ENCODE data around the gene DYRK4.

Gene DYRK4

DNA sequence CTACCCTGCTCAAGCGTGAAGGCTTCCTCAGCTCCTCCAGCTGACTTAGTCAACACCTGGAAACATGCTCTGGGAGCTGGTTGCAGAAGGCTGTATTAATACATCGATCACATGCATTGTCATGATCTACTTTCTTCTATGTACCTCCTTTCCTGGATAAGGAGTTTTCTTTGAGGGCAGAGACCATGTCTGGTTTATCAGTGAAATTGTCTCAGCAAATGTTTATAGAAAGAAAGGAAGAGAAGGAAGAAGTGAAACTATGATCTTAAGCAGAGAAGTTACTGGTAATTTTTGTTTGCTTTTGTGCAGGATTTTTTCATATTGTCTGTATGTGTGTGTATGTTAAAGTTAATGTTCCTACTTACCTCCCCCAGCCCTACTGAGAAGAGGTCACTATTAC lies 4.5 kb downstream of the DYRK4 start:
- DNase-seq, result no peak

GRCh38 chr12:4567073-4567881 lies 5.3 kb downstream of the DYRK4 start:
- no peak for DNase-seq

GRCh38 chr12:4569261-4569660 lies 7.3 kb downstream of the DYRK4 start:
- DNase-seq, result no peak

DNA sequence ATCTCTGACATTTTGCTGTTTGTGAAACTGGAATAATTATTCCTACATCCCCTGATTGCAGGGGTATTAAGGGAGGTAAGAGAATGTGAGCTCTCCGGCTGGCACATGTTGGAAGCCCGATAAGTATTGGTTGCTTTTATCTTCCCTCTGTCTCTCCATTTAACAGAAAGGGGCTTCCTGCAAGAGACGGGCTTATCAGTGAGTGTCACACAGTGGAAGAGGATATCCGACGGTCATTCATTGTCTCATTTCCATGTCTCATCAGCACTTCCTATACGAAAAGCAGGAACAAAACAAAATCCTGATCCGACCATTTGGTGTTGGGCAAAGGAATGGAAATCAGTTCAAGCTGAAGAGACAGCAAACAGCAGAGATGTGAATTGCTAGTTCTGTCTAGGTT lies 10.7 kb downstream of the DYRK4 start:
- no peak for DNase-seq

- no peak for DNase-seq
Measured at GRCh38 chr12:4579305-4580102, 17.5 kb downstream of the DYRK4 start.

DNA sequence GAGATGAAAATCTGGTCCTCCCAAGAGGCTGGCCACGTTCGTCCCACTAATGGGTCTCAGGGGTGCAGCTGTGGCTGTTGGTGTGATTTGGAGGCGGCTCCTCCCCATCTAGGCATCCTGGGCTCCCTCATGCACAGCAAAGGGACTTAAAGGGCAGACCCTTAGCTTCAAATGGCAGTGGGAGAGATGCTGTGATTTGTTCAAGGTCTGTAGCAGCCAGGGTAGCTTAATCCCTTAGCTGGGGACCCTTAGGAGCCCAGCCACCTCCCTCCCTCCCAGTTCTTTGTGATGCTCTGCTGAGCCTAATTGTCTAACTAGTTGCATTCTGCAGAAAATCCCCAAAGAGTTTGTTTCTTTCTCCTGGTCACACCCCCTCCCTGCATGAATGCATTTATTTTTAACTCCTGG lies 18.3 kb downstream of the DYRK4 start:
- DNase-seq, result no peak

GRCh38 chr12:4584281-4584680 lies 22.3 kb downstream of the DYRK4 start:
- DNase-seq, result no peak

DNA sequence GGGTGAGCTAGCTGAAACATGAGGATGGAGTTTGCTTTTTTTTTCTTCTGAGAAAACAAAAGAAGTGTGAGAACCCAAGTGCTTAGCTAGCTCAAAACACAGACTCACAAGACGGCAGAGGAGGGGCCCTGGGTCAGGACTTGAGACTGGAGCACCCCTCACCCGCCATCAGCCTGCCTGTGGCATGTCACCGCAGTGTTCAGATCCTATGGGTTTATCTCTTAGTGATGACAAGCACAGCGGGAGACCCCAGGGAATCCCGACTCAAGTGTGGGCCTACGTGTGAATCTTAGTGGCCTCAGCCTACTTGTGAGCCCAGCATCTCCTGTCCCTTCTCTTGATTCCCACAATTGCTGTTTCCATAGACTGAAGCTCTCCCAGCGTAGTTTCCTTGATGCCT lies 22.9 kb downstream of the DYRK4 start:
- no peak for DNase-seq

DNA sequence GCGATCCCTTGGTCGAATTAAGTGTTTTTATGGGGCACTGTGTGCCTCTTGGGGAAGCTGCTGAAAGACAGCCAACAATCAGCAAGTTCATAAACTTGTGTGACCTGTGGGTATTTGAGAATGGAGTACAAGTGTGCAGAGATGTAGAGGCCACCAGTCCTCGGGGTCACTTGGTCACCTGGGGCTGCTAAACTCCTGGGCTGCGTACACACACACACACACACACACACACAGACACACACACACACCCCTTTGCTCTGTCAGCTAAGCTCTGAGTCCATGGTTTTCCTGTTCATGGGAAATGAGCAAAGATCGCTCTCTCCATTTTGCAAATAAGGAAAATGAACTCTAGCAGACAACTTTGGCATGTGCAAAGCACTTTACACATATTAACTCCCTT lies 24.5 kb downstream of the DYRK4 start:
- DNase-seq, result no peak

DNA sequence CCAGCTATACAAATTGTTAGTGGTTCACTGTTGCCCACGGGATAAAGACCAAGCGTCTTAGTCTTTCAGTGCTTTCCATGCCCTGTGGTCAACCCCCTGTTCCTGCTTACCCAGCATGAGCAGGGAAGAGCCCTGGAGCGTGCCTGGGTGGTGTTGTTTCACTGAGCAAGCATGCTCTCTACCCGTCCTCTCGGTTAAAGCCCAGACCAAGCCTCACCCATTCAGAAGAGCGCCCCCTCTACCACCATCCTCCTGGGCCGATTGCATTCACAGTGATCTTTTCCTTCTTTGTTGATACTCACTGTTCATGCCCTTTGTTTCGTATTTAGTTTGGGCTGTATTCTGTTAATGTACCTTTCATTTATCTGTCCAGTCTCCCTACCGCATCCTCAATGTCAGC lies 25.1 kb downstream of the DYRK4 start:
- no peak for DNase-seq

- DNase-seq, result no peak
Measured at GRCh38 chr12:4588916-4589315, 26.9 kb downstream of the DYRK4 start.

DNA sequence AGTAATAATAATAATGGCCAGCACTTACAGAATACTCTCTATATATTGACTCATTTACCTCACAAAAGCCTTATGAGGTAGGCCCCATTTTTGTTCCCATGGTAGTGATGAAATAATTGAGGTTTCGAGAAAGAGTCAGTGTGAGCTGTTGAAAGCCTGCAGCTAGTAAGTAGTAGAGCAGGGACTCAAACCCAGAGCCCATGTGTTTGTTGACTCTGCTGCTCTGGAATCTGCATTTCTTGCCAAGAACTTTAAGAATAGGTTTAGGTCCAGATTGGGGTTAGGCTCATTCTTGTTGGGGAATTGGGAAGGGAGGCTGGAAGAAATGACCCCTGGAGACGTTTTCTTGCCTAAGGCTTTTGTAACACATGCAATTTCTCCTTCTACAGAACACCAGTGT lies 27.9 kb downstream of the DYRK4 start:
- DNase-seq, result no peak

- DNase-seq, result no peak
Measured at GRCh38 chr12:4591180-4591687, 29.2 kb downstream of the DYRK4 start.

DNA sequence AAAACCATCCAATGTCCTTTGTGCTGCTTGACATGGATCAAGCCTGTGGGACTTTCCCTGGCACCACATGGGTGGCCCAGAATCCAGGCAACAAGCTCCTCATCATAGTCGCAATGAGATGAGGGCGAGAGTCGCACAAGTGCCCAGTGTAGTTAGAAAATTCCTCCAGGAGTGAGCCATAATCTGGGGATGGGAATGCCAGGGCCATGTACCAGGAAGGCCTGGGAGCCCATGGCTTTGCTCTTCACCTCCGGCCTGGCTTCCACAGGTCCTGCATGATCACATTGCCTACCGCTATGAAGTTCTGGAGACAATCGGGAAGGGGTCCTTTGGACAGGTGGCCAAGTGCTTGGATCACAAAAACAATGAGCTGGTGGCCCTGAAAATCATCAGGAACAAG lies 33.9 kb downstream of the DYRK4 start:
- no peak for DNase-seq

- DNase-seq, result no peak
Measured at GRCh38 chr12:4603421-4603820, 41.4 kb downstream of the DYRK4 start.

DNA sequence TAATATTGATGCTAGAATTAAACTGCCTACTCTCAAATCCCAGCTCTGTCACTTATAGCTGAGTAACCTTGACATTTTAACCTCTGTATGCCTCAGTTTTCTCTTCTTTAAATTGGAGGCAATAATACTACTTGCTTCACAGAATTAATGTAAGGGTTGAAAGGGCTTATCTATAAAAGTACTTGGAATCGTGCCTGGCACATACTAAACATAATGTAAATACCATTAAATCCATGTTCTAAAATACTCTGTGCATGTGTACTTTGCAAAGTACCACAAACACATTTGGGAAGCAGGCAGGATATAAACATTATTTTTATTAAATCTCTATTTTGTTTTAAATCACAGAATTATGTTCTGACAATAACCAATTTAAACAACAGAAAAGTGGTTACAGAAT lies 41.9 kb downstream of the DYRK4 start:
- no peak for DNase-seq

GRCh38 chr12:4604684-4605193 lies 42.7 kb downstream of the DYRK4 start:
- peak; percentile 69 to 78 for DNase-seq

DNA sequence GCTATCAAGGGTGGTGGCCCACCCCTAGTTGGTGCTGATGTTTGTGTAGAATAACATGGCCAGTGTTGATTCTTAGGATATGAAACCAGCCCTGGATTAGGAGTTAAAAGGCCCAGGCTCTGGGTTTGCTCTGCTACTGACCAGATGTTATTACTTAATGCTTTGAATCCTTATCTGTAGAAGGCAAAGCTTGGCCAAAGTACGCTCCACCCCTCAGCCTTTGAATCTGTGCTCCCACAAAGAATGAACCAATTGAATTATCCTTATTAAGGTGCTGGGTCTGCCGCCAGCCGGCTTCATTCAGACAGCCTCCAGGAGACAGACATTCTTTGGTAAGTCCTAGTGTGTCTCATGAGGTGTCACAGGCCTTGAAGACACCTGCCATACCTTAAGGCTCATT lies 45.0 kb downstream of the DYRK4 start:
- DNase-seq, result no peak

- no peak for DNase-seq
Measured at GRCh38 chr12:4609071-4609470, 47.1 kb downstream of the DYRK4 start.

- no peak for DNase-seq
Measured at GRCh38 chr12:4610481-4610880, 48.5 kb downstream of the DYRK4 start.

DNA sequence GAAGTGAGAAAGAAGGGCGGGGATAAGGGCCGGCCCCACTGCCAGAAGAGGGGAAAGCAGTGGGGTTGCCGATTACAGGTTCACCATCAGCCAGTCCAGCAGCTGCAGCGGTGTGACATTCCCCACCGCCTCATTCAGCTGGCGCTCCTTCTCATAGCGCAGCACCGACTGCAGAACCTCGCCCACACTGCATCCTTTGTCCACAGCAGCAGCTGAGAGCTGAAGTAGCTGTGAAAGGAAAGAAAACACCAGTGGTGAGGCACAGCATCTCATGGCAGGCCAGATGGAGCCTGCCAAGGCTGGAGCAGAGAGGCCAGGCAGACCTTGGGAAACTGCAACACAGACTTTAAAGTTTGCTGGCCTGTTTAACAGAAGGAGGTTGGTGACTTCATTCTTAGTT lies 53.7 kb downstream of the DYRK4 start:
- no peak for DNase-seq

DNA sequence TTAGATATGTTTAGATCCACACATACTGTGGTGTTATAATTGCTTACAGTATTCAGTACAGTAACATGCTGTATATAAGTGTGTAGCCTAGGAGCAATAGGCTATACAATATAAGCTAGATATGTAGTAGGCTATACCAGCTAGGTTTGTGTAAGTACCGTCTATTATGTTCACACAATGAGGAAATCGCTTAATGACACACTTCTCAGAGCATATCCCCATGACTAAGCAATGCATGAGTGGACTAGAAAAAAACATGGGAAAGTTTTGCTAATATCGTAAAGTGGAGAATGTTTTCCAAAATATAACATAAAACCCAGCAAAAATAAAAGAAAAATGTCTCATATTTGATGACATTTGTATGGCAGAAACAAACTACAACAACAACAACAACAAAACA lies 59.5 kb downstream of the DYRK4 start:
- DNase-seq, result no peak

DNA sequence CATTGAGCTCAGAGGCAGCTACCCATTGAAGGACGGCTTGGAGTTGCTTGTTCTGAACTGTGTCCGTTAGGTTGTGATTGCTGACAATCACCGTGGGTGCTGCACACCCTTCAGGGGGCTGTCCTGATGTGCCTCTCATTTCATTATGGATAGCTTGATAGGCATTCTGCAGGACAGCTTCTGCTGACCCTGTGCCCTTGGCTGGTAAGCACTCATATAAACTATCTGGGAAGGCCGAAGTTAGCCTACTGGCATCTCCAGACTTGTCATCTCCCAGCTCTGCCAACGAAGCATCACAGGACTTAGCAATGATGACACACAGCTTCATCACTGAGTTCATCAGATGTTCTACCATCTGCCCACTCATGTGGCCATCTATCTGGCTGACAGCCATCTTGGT lies 64.5 kb downstream of the DYRK4 start:
- no peak for DNase-seq

DNA sequence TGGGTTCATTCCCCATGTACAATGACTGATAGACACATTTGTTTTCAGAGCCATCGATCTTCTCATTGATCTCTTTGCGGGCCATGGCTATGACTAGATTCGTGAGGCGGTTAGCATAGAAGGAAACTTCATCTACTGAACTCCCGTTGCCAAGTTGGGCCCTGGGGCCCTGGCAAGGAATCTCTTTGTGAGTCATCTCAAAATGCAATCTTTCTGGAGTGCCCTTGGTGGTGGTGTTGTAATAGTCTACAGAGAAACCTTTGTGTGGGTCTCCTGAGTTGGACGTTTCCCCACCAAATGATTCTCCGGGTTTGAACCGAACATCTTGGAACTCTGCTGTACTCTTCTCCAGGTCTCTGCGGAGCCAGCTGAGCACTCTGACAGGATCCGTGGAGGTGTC lies 66.4 kb downstream of the DYRK4 start:
- DNase-seq, result no peak

All from stimulated activated CD4-positive, alpha-beta T cell treated with anti-CD3 and anti-CD28 coated beads, Interleukin-4, amount 100 ng/mL, for 4 hours (primary cell).